ENCODE data around the gene PHB1.

Gene PHB1

DNA sequence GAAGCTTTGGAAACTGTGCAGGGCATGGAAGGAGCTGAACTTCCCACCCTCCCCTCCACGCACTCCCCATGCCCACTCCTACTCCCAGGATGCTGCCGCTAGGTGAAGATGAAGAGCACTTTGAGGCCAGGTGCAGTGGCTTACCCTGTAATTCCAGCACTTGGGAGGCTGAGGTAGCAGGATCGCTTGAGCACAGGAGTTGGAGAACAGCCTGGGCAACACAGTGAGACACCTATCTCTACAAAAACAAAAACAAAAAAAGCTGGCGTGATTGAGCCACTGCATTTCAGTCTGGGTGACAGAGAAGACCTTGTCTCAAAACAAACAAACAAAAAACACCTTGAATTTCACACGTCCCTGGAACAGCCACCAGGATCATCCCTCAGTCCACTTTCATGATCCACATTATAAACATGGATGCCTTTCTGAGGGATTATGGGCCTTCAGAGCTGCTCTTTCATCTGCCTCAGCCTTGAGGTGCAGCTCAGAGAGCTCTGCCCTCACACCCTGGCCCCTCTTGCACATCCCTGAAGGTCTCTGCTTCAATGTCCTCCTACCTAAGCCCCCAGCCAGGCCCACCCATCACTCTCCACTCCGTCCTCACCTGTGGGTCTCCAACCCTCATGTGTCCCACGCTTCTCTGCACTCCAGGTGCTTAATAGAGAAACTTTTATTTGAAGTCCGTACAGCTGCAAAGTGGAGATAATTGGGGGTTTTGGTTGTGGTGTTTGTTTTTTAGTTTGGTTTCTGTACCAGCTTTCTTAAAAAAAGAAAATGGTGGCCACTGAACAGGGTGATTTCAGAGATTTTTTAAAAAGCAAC lies 25.8 kb downstream of the PHB1 start:
- H3K4me1 ChIP-seq (ENCODE audit: control insufficient read depth in 2 of 2, insufficient read depth in 1 of 2, low read depth in 1 of 2, low read length in 2 of 2) = peaks cover 3 to 8% of the 10 kb centered on the region in 2 donors
- no CpG with 5 or more reads among the region's 8 CpGs for WGBS, 2 donors (ENCODE audit: extremely low coverage in 2 of 2, insufficient read length in 2 of 2, insufficient replicate concordance in 1 of 2)

DNA sequence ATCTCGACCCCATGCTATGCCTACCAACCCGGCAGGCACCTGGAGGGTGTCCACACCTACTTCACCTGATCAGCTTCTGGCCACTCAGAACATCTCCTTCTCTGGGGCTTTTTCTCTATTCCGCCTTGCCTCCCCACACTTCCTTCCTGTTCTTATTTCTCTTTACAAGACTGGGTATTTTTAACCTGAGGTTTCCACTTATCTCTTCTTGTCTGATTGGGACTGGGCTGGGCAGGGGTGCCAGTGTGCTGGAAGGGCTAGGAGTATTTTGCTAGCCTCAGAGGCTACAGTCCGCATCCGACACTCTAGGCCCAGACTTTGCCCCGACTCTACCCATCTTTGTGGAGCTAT lies 26.4 kb downstream of the PHB1 start:
- H3K4ac ChIP-seq (ENCODE audit: low read length) = no peak overlapping the region
- no peaks in the 10 kb centered on the region for H3K79me1 ChIP-seq (ENCODE audit: low read depth, low read length)
- no peak overlapping the region for H3K27ac ChIP-seq (replicated peaks; ENCODE audit: low read length)
- H3K9me3 ChIP-seq (replicated peaks in 1 of 2; ENCODE audit: control insufficient read depth in 2 of 2, insufficient read depth in 1 of 2, low read depth in 1 of 2, low read length in 2 of 2) = no peaks in the 10 kb centered on the region
- no peak overlapping the region for H3K14ac ChIP-seq (ENCODE audit: low read length)
- no CpG with 5 or more reads among the region's 6 CpGs for WGBS, 2 donors (ENCODE audit: extremely low coverage in 2 of 2, insufficient read length in 2 of 2, insufficient replicate concordance in 1 of 2)
- no peak overlapping the region for H4K91ac ChIP-seq (ENCODE audit: low read depth, low read length, poor library complexity)
- no peak overlapping the region for H2BK120ac ChIP-seq (ENCODE audit: low read depth, low read length)
- H2BK15ac ChIP-seq (ENCODE audit: low read length) = no peak overlapping the region
- no peak overlapping the region for H2AK5ac ChIP-seq (ENCODE audit: low read depth, low read length)
- H3K4me3 ChIP-seq (ENCODE audit: low read length in 2 of 2) = no peak overlapping the region
- no peak overlapping the region for H2BK5ac ChIP-seq (ENCODE audit: low read length)
- no peak overlapping the region for H3K9ac ChIP-seq (ENCODE audit: low read depth, low read length, poor library complexity)
- H2AFZ ChIP-seq (ENCODE audit: low read length) = no peak overlapping the region
- DNase-seq (ENCODE audit: low spot score) = no peak
- H3K36me3 ChIP-seq (replicated peaks in 1 of 2; ENCODE audit: control insufficient read depth in 2 of 2, insufficient read depth in 2 of 2, low read length in 2 of 2) = no peaks in the 10 kb centered on the region
- H3K18ac ChIP-seq (ENCODE audit: low read length) = no peak overlapping the region
- H3K4me1 ChIP-seq (ENCODE audit: control insufficient read depth in 2 of 2, insufficient read depth in 1 of 2, low read depth in 1 of 2, low read length in 2 of 2) = peaks cover 3 to 8% of the 10 kb centered on the region in 2 donors
- H2BK12ac ChIP-seq (ENCODE audit: low read length) = no peak overlapping the region
- no peak overlapping the region for H3K23ac ChIP-seq (ENCODE audit: low read depth, low read length, poor library complexity)
- peaks cover 0 to 17% (median 0%) of the 10 kb centered on the region in 3 experiments for H3K27me3 ChIP-seq (ENCODE audit: control insufficient read depth in 3 of 3, insufficient read depth in 3 of 3, low read depth in 1 of 3, low read length in 3 of 3)
- no peak overlapping the region for H3K4me2 ChIP-seq (ENCODE audit: insufficient read depth, low read length, poor library complexity, severe bottlenecking)
- no peak overlapping the region for H4K8ac ChIP-seq (ENCODE audit: low read depth, low read length)

More for the DNA sequence above, 25.8 kb downstream of the PHB1 start:
- Histone ChIP-seq H2BK12ac (ENCODE audit: low read length) (no peak overlapping the region), H2BK120ac (ENCODE audit: low read depth, low read length) (no peak overlapping the region), H3K79me1 (ENCODE audit: low read depth, low read length) (no peaks in the 10 kb centered on the region), H2AK5ac (ENCODE audit: low read depth, low read length) (no peak overlapping the region), H3K4ac (ENCODE audit: low read length) (no peak overlapping the region), H3K14ac (ENCODE audit: low read length) (no peak overlapping the region), H2AFZ (ENCODE audit: low read length) (no peak overlapping the region), H3K23ac (ENCODE audit: low read depth, low read length, poor library complexity) (no peak overlapping the region), H2BK15ac (ENCODE audit: low read length) (no peak overlapping the region), H4K8ac (ENCODE audit: low read depth, low read length) (no peak overlapping the region), H3K9ac (ENCODE audit: low read depth, low read length, poor library complexity) (no peak overlapping the region), H3K27ac (replicated peaks; ENCODE audit: low read length) (no peak overlapping the region), H3K4me3 (ENCODE audit: low read length in 2 of 2) (no peak overlapping the region), H3K27me3 (ENCODE audit: control insufficient read depth in 3 of 3, insufficient read depth in 3 of 3, low read depth in 1 of 3, low read length in 3 of 3) (peaks cover 0 to 13% (median 0%) of the 10 kb centered on the region in 3 experiments), H2BK5ac (ENCODE audit: low read length) (no peak overlapping the region), H4K91ac (ENCODE audit: low read depth, low read length, poor library complexity) (no peak overlapping the region), H3K9me3 (replicated peaks in 1 of 2; ENCODE audit: control insufficient read depth in 2 of 2, insufficient read depth in 1 of 2, low read depth in 1 of 2, low read length in 2 of 2) (no peaks in the 10 kb centered on the region), H3K18ac (ENCODE audit: low read length) (no peak overlapping the region), H3K36me3 (replicated peaks in 1 of 2; ENCODE audit: control insufficient read depth in 2 of 2, insufficient read depth in 2 of 2, low read length in 2 of 2) (no peaks in the 10 kb centered on the region), H3K4me2 (ENCODE audit: insufficient read depth, low read length, poor library complexity, severe bottlenecking) (no peak overlapping the region)
- no peak for DNase-seq (ENCODE audit: low spot score)

- H3K14ac ChIP-seq (ENCODE audit: low read length) = no peak overlapping the region
Measured at GRCh38 chr17:49387498-49388289, 27.0 kb downstream of the PHB1 start.

DNA sequence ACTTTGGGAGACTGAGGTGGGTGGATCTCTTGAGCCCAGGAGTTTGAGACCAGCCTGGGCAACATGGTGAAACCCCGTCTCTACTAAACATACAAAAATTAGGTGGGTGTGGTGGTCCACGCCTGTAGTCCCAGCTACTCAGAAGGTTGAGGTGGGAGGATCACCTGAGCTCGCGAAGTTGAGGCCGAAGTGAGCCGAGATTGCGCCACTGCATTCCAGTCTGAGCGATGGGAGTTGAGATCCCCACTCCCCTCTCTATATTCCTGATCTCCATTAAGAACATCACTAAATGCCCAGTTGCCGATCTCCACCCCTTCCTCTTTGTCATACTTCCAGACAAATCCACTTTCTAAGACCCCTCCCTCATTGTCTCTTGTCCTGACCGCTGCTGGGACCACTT lies 28.3 kb downstream of the PHB1 start:
- no peak overlapping the region for H3K4me2 ChIP-seq (ENCODE audit: insufficient read depth, low read length, poor library complexity, severe bottlenecking)
- no peak overlapping the region for H3K14ac ChIP-seq (ENCODE audit: low read length)
- H3K4me1 ChIP-seq (ENCODE audit: control insufficient read depth in 2 of 2, insufficient read depth in 1 of 2, low read depth in 1 of 2, low read length in 2 of 2) = peaks cover 3 to 8% of the 10 kb centered on the region in 2 donors
- H3K36me3 ChIP-seq (replicated peaks in 1 of 2; ENCODE audit: control insufficient read depth in 2 of 2, insufficient read depth in 2 of 2, low read length in 2 of 2) = no peaks in the 10 kb centered on the region
- H2AFZ ChIP-seq (ENCODE audit: low read length) = no peak overlapping the region
- H4K91ac ChIP-seq (ENCODE audit: low read depth, low read length, poor library complexity) = no peak overlapping the region
- no peak overlapping the region for H2BK5ac ChIP-seq (ENCODE audit: low read length)
- H3K27ac ChIP-seq (replicated peaks; ENCODE audit: low read length) = no peak overlapping the region
- H2BK15ac ChIP-seq (ENCODE audit: low read length) = no peak overlapping the region
- no peak overlapping the region for H3K9ac ChIP-seq (ENCODE audit: low read depth, low read length, poor library complexity)
- H3K4ac ChIP-seq (ENCODE audit: low read length) = no peak overlapping the region
- DNase-seq (ENCODE audit: low spot score) = no peak
- H3K9me3 ChIP-seq (replicated peaks in 1 of 2; ENCODE audit: control insufficient read depth in 2 of 2, insufficient read depth in 1 of 2, low read depth in 1 of 2, low read length in 2 of 2) = no peaks in the 10 kb centered on the region
- no peak overlapping the region for H4K8ac ChIP-seq (ENCODE audit: low read depth, low read length)
- peaks cover 0 to 17% (median 0%) of the 10 kb centered on the region in 3 experiments for H3K27me3 ChIP-seq (ENCODE audit: control insufficient read depth in 3 of 3, insufficient read depth in 3 of 3, low read depth in 1 of 3, low read length in 3 of 3)
- H2BK120ac ChIP-seq (ENCODE audit: low read depth, low read length) = no peak overlapping the region
- H3K18ac ChIP-seq (ENCODE audit: low read length) = no peak overlapping the region
- no peak overlapping the region for H3K23ac ChIP-seq (ENCODE audit: low read depth, low read length, poor library complexity)
- H2AK5ac ChIP-seq (ENCODE audit: low read depth, low read length) = no peak overlapping the region
- H2BK12ac ChIP-seq (ENCODE audit: low read length) = no peak overlapping the region
- WGBS, 2 donors (ENCODE audit: extremely low coverage in 2 of 2, insufficient read length in 2 of 2, insufficient replicate concordance in 1 of 2) = no CpG with 5 or more reads among the region's 10 CpGs
- no peaks in the 10 kb centered on the region for H3K79me1 ChIP-seq (ENCODE audit: low read depth, low read length)
- no peak overlapping the region for H3K4me3 ChIP-seq (ENCODE audit: low read length in 2 of 2)

More at GRCh38 chr17:49387498-49388289, 27.0 kb downstream of the PHB1 start:
- Histone ChIP-seq H3K23ac (ENCODE audit: low read depth, low read length, poor library complexity) (no peak overlapping the region), H3K27me3 (ENCODE audit: control insufficient read depth in 3 of 3, insufficient read depth in 3 of 3, low read depth in 1 of 3, low read length in 3 of 3) (peaks cover 0 to 17% (median 0%) of the 10 kb centered on the region in 3 experiments), H2AFZ (ENCODE audit: low read length) (peak overlapping the region; percentile 51), H3K79me1 (ENCODE audit: low read depth, low read length) (no peaks in the 10 kb centered on the region), H3K18ac (ENCODE audit: low read length) (no peak overlapping the region), H3K4me3 (ENCODE audit: low read length in 2 of 2) (no peak overlapping the region), H3K36me3 (replicated peaks in 1 of 2; ENCODE audit: control insufficient read depth in 2 of 2, insufficient read depth in 2 of 2, low read length in 2 of 2) (no peaks in the 10 kb centered on the region), H2BK12ac (ENCODE audit: low read length) (no peak overlapping the region), H4K8ac (ENCODE audit: low read depth, low read length) (no peak overlapping the region), H2BK120ac (ENCODE audit: low read depth, low read length) (no peak overlapping the region), H3K4me1 (ENCODE audit: control insufficient read depth in 2 of 2, insufficient read depth in 1 of 2, low read depth in 1 of 2, low read length in 2 of 2) (peaks cover 3 to 8% of the 10 kb centered on the region in 2 donors), H3K4me2 (ENCODE audit: insufficient read depth, low read length, poor library complexity, severe bottlenecking) (no peak overlapping the region), H2BK15ac (ENCODE audit: low read length) (no peak overlapping the region), H3K9me3 (replicated peaks in 1 of 2; ENCODE audit: control insufficient read depth in 2 of 2, insufficient read depth in 1 of 2, low read depth in 1 of 2, low read length in 2 of 2) (no peaks in the 10 kb centered on the region), H2AK5ac (ENCODE audit: low read depth, low read length) (no peak overlapping the region), H4K91ac (ENCODE audit: low read depth, low read length, poor library complexity) (no peak overlapping the region), H2BK5ac (ENCODE audit: low read length) (no peak overlapping the region), H3K27ac (replicated peaks; ENCODE audit: low read length) (no peak overlapping the region), H3K9ac (ENCODE audit: low read depth, low read length, poor library complexity) (no peak overlapping the region), H3K4ac (ENCODE audit: low read length) (no peak overlapping the region)
- no peak for DNase-seq (ENCODE audit: low spot score)
- no CpG with 5 or more reads among the region's 11 CpGs for WGBS, 2 donors (ENCODE audit: extremely low coverage in 2 of 2, insufficient read length in 2 of 2, insufficient replicate concordance in 1 of 2)

Data from neuronal stem cell (in vitro differentiated cells).